22Rv1 (cell line): ENCODE data around the gene PPFIA3.

ENCODE experiments used
- ZFX ChIP-seq: fragments of 450-650 bp; IDR thresholded peaks from 2 replicates; pipeline ENCODE4 v1.6.1; 2017; ENCODE audit warnings: antibody characterized with exemption, borderline replicate concordance
- TF ChIP-seq, protein P1 (sequence below): fragments of 450-650 bp; IDR thresholded peaks from 2 replicates; pipeline ENCODE4 v1.5.1; 2017; ENCODE audit warnings: mild to moderate bottlenecking

DNA sequence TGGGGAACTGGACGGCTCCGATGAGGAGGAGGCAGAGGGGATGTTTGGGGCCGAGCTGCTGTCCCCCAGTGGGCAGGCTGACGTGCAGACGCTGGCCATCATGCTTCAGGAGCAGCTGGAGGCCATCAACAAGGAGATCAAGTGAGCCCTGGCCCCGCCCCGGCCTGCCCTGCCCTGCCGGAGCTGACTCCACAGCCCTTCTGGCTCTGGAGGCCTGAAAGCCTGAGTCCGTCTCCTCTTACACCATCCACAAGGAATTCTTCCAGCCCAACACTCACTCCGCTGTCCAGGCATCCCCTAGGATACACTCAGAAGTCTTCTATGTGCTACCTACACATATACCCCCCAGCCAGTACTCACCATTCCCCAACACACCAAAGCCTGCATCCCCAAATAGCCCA lies 17.4 kb downstream of the PPFIA3 start:
- TF ChIP-seq, protein P1, sequence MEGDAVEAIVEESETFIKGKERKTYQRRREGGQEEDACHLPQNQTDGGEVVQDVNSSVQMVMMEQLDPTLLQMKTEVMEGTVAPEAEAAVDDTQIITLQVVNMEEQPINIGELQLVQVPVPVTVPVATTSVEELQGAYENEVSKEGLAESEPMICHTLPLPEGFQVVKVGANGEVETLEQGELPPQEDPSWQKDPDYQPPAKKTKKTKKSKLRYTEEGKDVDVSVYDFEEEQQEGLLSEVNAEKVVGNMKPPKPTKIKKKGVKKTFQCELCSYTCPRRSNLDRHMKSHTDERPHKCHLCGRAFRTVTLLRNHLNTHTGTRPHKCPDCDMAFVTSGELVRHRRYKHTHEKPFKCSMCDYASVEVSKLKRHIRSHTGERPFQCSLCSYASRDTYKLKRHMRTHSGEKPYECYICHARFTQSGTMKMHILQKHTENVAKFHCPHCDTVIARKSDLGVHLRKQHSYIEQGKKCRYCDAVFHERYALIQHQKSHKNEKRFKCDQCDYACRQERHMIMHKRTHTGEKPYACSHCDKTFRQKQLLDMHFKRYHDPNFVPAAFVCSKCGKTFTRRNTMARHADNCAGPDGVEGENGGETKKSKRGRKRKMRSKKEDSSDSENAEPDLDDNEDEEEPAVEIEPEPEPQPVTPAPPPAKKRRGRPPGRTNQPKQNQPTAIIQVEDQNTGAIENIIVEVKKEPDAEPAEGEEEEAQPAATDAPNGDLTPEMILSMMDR, result no peak
- no peak for TF ChIP-seq ZFX
